Breast epithelium (tissue), 3 donors: ENCODE measurements around the gene ERC1.

Experiments used
- POLR2A ChIP-seq: fragments of 450-650 bp; IDR thresholded peaks from one replicate; pipeline ENCODE4 v1.6.1; 2016; ENCODE audit warnings: antibody characterized with exemption, mild to moderate bottlenecking, moderate library complexity
- POLR2AphosphoS5 ChIP-seq, 3 donors: sonication (generic); formaldehyde crosslinking; IDR thresholded peaks; one replicate each; pipeline ENCODE4 v1.6.1; 2017; ENCODE audit warnings: antibody characterized with exemption in 3 of 3
- TF ChIP-seq, protein P1 (sequence below), 3 donors: fragments of 450-650 bp; IDR thresholded peaks; one replicate each; pipeline ENCODE4 v1.5.1; 2016 to 2017; ENCODE audit warnings: antibody characterized with exemption in 3 of 3, mild to moderate bottlenecking in 3 of 3, moderate library complexity in 3 of 3

DNA sequence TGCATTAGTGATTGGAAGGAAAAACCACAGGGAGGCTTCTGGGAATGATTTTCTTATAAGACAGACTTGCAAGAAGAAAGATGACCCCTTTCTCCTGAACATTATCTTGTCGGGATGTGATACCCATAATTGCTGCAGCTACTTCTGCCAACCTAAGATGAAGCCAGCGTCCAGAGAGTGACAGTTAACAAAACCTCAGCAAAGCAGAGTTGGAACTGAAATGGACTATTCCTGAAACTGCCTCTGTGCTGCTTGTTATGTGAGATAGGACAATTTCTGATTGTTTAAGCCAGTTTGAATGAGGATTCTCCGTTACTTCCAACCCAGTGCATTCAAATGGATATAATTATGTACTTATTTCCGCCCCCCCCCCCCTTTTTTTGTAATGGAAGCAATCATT is 204.5 kb downstream of the ERC1 start:
- TF ChIP-seq POLR2A (no peak), POLR2AphosphoS5 (IDR thresholded peaks at IDR 0.05) (no peak)
- TF ChIP-seq, protein P1, sequence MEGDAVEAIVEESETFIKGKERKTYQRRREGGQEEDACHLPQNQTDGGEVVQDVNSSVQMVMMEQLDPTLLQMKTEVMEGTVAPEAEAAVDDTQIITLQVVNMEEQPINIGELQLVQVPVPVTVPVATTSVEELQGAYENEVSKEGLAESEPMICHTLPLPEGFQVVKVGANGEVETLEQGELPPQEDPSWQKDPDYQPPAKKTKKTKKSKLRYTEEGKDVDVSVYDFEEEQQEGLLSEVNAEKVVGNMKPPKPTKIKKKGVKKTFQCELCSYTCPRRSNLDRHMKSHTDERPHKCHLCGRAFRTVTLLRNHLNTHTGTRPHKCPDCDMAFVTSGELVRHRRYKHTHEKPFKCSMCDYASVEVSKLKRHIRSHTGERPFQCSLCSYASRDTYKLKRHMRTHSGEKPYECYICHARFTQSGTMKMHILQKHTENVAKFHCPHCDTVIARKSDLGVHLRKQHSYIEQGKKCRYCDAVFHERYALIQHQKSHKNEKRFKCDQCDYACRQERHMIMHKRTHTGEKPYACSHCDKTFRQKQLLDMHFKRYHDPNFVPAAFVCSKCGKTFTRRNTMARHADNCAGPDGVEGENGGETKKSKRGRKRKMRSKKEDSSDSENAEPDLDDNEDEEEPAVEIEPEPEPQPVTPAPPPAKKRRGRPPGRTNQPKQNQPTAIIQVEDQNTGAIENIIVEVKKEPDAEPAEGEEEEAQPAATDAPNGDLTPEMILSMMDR (IDR thresholded peaks at IDR 0.05): no peak
